Suprapubic skin (tissue), 4 donors: ENCODE data around the gene ADAP1.

Experiments used
- CTCF ChIP-seq, 2 donors: fragments of 200-600 bp in 1 of 2; fragments of 450-650 bp in 1 of 2; sonication (generic) in 1 of 2; IDR thresholded peaks; one replicate each; pipeline ENCODE4 v1.5.1; 2016 to 2019; ENCODE audit warnings: antibody characterized with exemption in 2 of 2, mild to moderate bottlenecking in 1 of 2, moderate library complexity in 1 of 2
- POLR2A ChIP-seq, 2 donors: fragments of 450-650 bp; IDR thresholded peaks; one replicate each; pipeline ENCODE4 v1.6.1; 2017; ENCODE audit warnings: antibody characterized with exemption in 2 of 2, mild to moderate bottlenecking in 2 of 2, moderate library complexity in 2 of 2
- POLR2AphosphoS5 ChIP-seq, 3 donors: sonication (generic); formaldehyde crosslinking; IDR thresholded peaks; one replicate each; pipeline ENCODE4 v1.6.1; 2017; ENCODE audit warnings: antibody characterized with exemption in 3 of 3

- TF ChIP-seq CTCF (IDR thresholded peaks at IDR 0.05) (peak in 1 of 2 donors; percentile 10), POLR2A (IDR thresholded peaks at IDR 0.05) (no peak), POLR2AphosphoS5 (IDR thresholded peaks at IDR 0.05) (no peak)
These were observed 86.9 kb downstream of the ADAP1 start for GRCh38 chr7:867406-868188.
